Keratinocyte (primary cell): Measurements from ENCODE around the gene MNAT1. TPM values are rescaled to one million over a fixed set of nuclear protein-coding genes. Genes with fewer than 3 reads are reported as not detected.

ENCODE experiments used
- DNase-seq: peaks from one replicate; pipeline ENCODE4 v3.0.0-alpha.2; 2011; ENCODE audit warnings: low read depth, missing footprints, low spot score
- FAIRE-seq: peaks from 2 replicates; lab custom pipeline; 2011; peaks lifted over from hg19 to GRCh38; lab: Jason Lieb, UNC
- H2AFZ ChIP-seq: 2 replicates; pipeline ENCODE4 v1.6.0; 2012; ENCODE audit warnings: low read length, control low read depth, inconsistent platforms; ENCODE audit not compliant: control insufficient read depth
- H3K27ac ChIP-seq: 2 replicates; pipeline ENCODE4 v1.5.1; 2011; ENCODE audit warnings: low read length; ENCODE audit not compliant: control insufficient read depth, insufficient read depth
- H3K27me3 ChIP-seq: 3 replicates; pipeline ENCODE4 v1.6.0; 2011; ENCODE audit warnings: low read length; ENCODE audit not compliant: control insufficient read depth, insufficient read depth; ENCODE audit errors: extremely low read depth
- H3K36me3 ChIP-seq, 2 experiments: 2 replicates in 1 of 2; 3 replicates in 1 of 2; pipeline ENCODE4 v1.5.1; 2011; ENCODE audit warnings: low read length in 2 of 2, mild to moderate bottlenecking in 1 of 2; ENCODE audit not compliant: control insufficient read depth in 2 of 2, insufficient read depth in 2 of 2; ENCODE audit errors: extremely low read depth in 1 of 2
- H3K4me1 ChIP-seq: 3 replicates; pipeline ENCODE4 v1.5.1; 2011; ENCODE audit warnings: low read length; ENCODE audit not compliant: control insufficient read depth, insufficient read depth; ENCODE audit errors: extremely low read depth
- H3K4me2 ChIP-seq: 3 replicates; pipeline ENCODE4 v1.6.0; 2011; ENCODE audit warnings: low read depth, low read length; ENCODE audit not compliant: control insufficient read depth, insufficient read depth; ENCODE audit errors: extremely low read depth
- H3K4me3 ChIP-seq, 3 experiments: fragments of 200-600 bp in 1 of 3; sonication (generic) in 1 of 3; 2 replicates in 2 of 3; 3 replicates in 1 of 3; pipeline ENCODE4 v1.5.1; 2011 to 2016; ENCODE audit warnings: low read length in 3 of 3, mild to moderate bottlenecking in 3 of 3, control low read depth in 2 of 3, inconsistent platforms in 1 of 3, low read depth in 1 of 3, mixed read lengths in 1 of 3, mixed run types in 1 of 3, moderate library complexity in 1 of 3; ENCODE audit not compliant: control insufficient read depth in 2 of 3, insufficient read depth in 2 of 3; ENCODE audit errors: extremely low read depth in 1 of 3
- H3K79me2 ChIP-seq: 2 replicates; pipeline ENCODE4 v1.6.0; 2012; ENCODE audit warnings: low read length; ENCODE audit not compliant: control insufficient read depth, insufficient read depth
- H3K9ac ChIP-seq: 3 replicates; pipeline ENCODE4 v1.6.0; 2011; ENCODE audit warnings: low read length; ENCODE audit not compliant: control insufficient read depth, insufficient read depth; ENCODE audit errors: extremely low read depth
- H3K9me1 ChIP-seq: 3 replicates; pipeline ENCODE4 v1.6.0; 2011; ENCODE audit warnings: low read length; ENCODE audit not compliant: control insufficient read depth, insufficient read depth; ENCODE audit errors: extremely low read depth
- H3K9me3 ChIP-seq: 2 replicates; pipeline ENCODE4 v1.5.1; 2012; ENCODE audit warnings: low read depth, low read length; ENCODE audit not compliant: control insufficient read depth
- H4K20me1 ChIP-seq: 3 replicates; pipeline ENCODE4 v1.6.0; 2011; ENCODE audit warnings: low read length; ENCODE audit not compliant: control insufficient read depth, insufficient read depth; ENCODE audit errors: extremely low read depth
- CTCF ChIP-seq, 3 experiments: IDR thresholded peaks in 1 of 3; conservative IDR thresholded peaks in 1 of 3; optimal IDR thresholded peaks in 1 of 3; 2 replicates in 2 of 3; 3 replicates in 1 of 3; pipeline versions ENCODE3 to v1.5.1; 2011; ENCODE audit warnings: low read length in 3 of 3, mild to moderate bottlenecking in 3 of 3, moderate library complexity in 2 of 3, control low read depth in 1 of 3, inconsistent platforms in 1 of 3; ENCODE audit not compliant: insufficient read depth in 2 of 3; ENCODE audit errors: extremely low read depth in 1 of 3
- EZH2 ChIP-seq: IDR thresholded peaks from one replicate; pipeline ENCODE4 v1.6.1; 2012; ENCODE audit warnings: inconsistent platforms, mild to moderate bottlenecking, low read length, moderate library complexity
- dilution Hi-C: fragments of 300-500 bp; cut with MboI; formaldehyde crosslinking; loops from one replicate; pipeline ENCODE4 v1.7.0; 2020; ENCODE audit warnings: low sequenced_read_pairs; ENCODE audit not compliant: extremely low pct_ligation_motif_present
- polyA plus RNA-seq, 5 experiments: library from polyadenylated mRNA; depleted of rRNA in 3 of 5; stranded (reverse) in 3 of 5; stranded (forward) in 1 of 5; unstranded in 1 of 5; fragments of >200 nt; gene quantifications; 1 replicate in 1 of 5; 2 replicates in 3 of 5; 3 replicates in 1 of 5; pipeline versions ENCODE4 v1.2.1 to v1.2.3, GENCODE V29; 2011 to 2012; ENCODE audit warnings: missing spikeins in 2 of 5, low read depth in 1 of 5, low replicate concordance in 1 of 5

Gene MNAT1
- polyA plus RNA-seq, 1 donor (not counting 4 experiments of a cell fraction or from before 2014, with no cell fraction given) = 79.5 TPM

GRCh38 chr14:60707858-60708257 is 26.7 kb upstream of the MNAT1 start:
- no peak overlapping the region for H3K4me3 ChIP-seq
- H2AFZ ChIP-seq = no peak overlapping the region
- no peak for FAIRE-seq
- H3K27ac ChIP-seq = no peak overlapping the region
- no peak for DNase-seq
- no peaks in the 10 kb centered on the region for H3K79me2 ChIP-seq
- dilution Hi-C loops = no loop called here
- no peaks in the 10 kb centered on the region for H4K20me1 ChIP-seq
- H3K36me3 ChIP-seq = no peaks in the 10 kb centered on the region
- no peaks in the 10 kb centered on the region for H3K9me1 ChIP-seq
- no peaks in the 10 kb centered on the region for H3K27me3 ChIP-seq
- no peak overlapping the region for H3K4me2 ChIP-seq
- H3K4me1 ChIP-seq = no peaks in the 10 kb centered on the region
- no peak overlapping the region for H3K9ac ChIP-seq
- TF ChIP-seq CTCF (optimal IDR thresholded peaks at IDR 0.05 in 1 of 3, IDR thresholded peaks at IDR 0.05 in 1 of 3, conservative IDR thresholded peaks at IDR 0.05 in 1 of 3; ENCODE audit: extremely low read depth in 1 of 3, insufficient read depth in 2 of 3, low read length in 3 of 3) (no peak), EZH2 (no peak)
- no peaks in the 10 kb centered on the region for H3K9me3 ChIP-seq

- no peak overlapping the region for H3K4me3 ChIP-seq
- H3K4me1 ChIP-seq = no peaks in the 10 kb centered on the region
- no peaks in the 10 kb centered on the region for H3K79me2 ChIP-seq
- H3K4me2 ChIP-seq = no peak overlapping the region
- H3K9ac ChIP-seq = no peak overlapping the region
- FAIRE-seq = no peak
- no peaks in the 10 kb centered on the region for H3K27me3 ChIP-seq
- TF ChIP-seq CTCF (optimal IDR thresholded peaks at IDR 0.05 in 1 of 3, IDR thresholded peaks at IDR 0.05 in 1 of 3, conservative IDR thresholded peaks at IDR 0.05 in 1 of 3; ENCODE audit: extremely low read depth in 1 of 3, insufficient read depth in 2 of 3, low read length in 3 of 3) (no peak), EZH2 (no peak)
- dilution Hi-C loops = no loop called here
- no peak for DNase-seq
- no peaks in the 10 kb centered on the region for H3K9me3 ChIP-seq
- no peaks in the 10 kb centered on the region for H3K9me1 ChIP-seq
- no peaks in the 10 kb centered on the region for H4K20me1 ChIP-seq
- H2AFZ ChIP-seq = no peak overlapping the region
- H3K36me3 ChIP-seq = peaks cover 0 to 4% of the 10 kb centered on the region in 2 experiments
- H3K27ac ChIP-seq = no peak overlapping the region
These were observed 24.1 kb upstream of the MNAT1 start for GRCh38 chr14:60710494-60710893.
